B cell (primary cell): ENCODE results near the gene B3GNT9. TPM values are rescaled to one million over a fixed set of nuclear protein-coding genes. Genes with fewer than 3 reads are reported as not detected.

Experiments used
- ATAC-seq: fragments of 200-7000 bp; cut with Tn5 transposase; one replicate; pipeline ENCODE4 v1.10.0; 2021; ENCODE audit warnings: low read depth, mild to moderate bottlenecking, moderate number of reproducible peaks, moderate library complexity
- CTCF ChIA-PET: fragments of 350-600 bp; sonication (Branson Sonifier 250); formaldehyde crosslinking; loops from one replicate; lab custom pipeline; 2021; ENCODE audit warnings: antibody characterized with exemption, inconsistent platforms; lab: Charles Lee
- POLR2A ChIA-PET: fragments of 350-600 bp; sonication (Branson Sonifier 250); formaldehyde crosslinking; loops from one replicate; lab custom pipeline; 2021; ENCODE audit warnings: antibody characterized with exemption; lab: Charles Lee
- DNase-seq: peaks from one replicate; pipeline ENCODE4 v3.0.0; 2013
- H2AFZ ChIP-seq: 2 replicates; pipeline ENCODE4 v1.6.1; 2012; ENCODE audit warnings: mild to moderate bottlenecking, low read depth, low read length; ENCODE audit not compliant: insufficient read depth, poor library complexity, severe bottlenecking
- H3K27ac ChIP-seq, 2 donors: 1 replicate in 1 of 2; 2 replicates in 1 of 2; pipeline ENCODE4 v1.5.1; 2012 to 2013; ENCODE audit warnings: low read length in 2 of 2, mild to moderate bottlenecking in 2 of 2, moderate library complexity in 1 of 2
- H3K27me3 ChIP-seq, 4 experiments: fragments of 200-600 bp in 1 of 4; sonication (generic) in 1 of 4; replicated peaks in 1 of 4; 1 replicate in 2 of 4; 2 replicates in 2 of 4; pipeline versions ENCODE4 v1.6.1 to v1.7.0; 2013 to 2016; ENCODE audit warnings: low read length in 3 of 4, mild to moderate bottlenecking in 2 of 4, mixed read lengths in 1 of 4, moderate library complexity in 1 of 4; ENCODE audit not compliant: insufficient read depth in 4 of 4, control insufficient read depth in 3 of 4; ENCODE audit errors: control extremely low read depth in 1 of 4
- H3K36me3 ChIP-seq, 2 experiments: replicated peaks in 1 of 2; 1 replicate in 1 of 2; 2 replicates in 1 of 2; pipeline versions ENCODE4 v1.6.1 to v1.7.1; 2013; ENCODE audit warnings: low read length in 1 of 2; ENCODE audit not compliant: insufficient read depth in 2 of 2, control insufficient read depth in 1 of 2; ENCODE audit errors: control extremely low read depth in 1 of 2, extremely low read depth in 1 of 2
- H3K4me1 ChIP-seq, 2 donors: fragments of 200-600 bp in 1 of 2; sonication (generic) in 1 of 2; 1 replicate in 1 of 2; 2 replicates in 1 of 2; pipeline versions ENCODE4 v1.5.1 to v1.6.1; 2013 to 2017; ENCODE audit warnings: low read length in 2 of 2; ENCODE audit not compliant: control insufficient read depth in 2 of 2, insufficient read depth in 2 of 2
- H3K4me2 ChIP-seq: replicated peaks from 2 replicates; pipeline ENCODE3; 2012; ENCODE audit warnings: mild to moderate bottlenecking, low read depth, low read length; ENCODE audit not compliant: poor library complexity, severe bottlenecking
- H3K4me3 ChIP-seq, 5 experiments: fragments of 200-600 bp in 1 of 5; sonication (generic) in 1 of 5; 1 replicate in 3 of 5; 2 replicates in 2 of 5; pipeline versions ENCODE4 v1.5.1 to v1.7.0; 2011 to 2016; ENCODE audit warnings: low read length in 4 of 5, mild to moderate bottlenecking in 4 of 5, low read depth in 2 of 5, control low read depth in 1 of 5, moderate library complexity in 1 of 5; ENCODE audit not compliant: insufficient read depth in 1 of 5; ENCODE audit errors: control extremely low read depth in 1 of 5, extremely low read depth in 1 of 5
- H3K79me2 ChIP-seq: fragments of 200-600 bp; sonication (generic); one replicate; pipeline ENCODE4 v1.6.0; 2016; ENCODE audit warnings: low read length; ENCODE audit not compliant: control insufficient read depth, insufficient read depth
- H3K9ac ChIP-seq: fragments of 200-600 bp; sonication (generic); 2 replicates; pipeline ENCODE4 v1.6.1; 2017; ENCODE audit warnings: mild to moderate bottlenecking, low read length, moderate library complexity
- H3K9me3 ChIP-seq, 3 donors: one replicate each; pipeline versions ENCODE4 v1.6.1 to v1.7.1; 2013; ENCODE audit warnings: low read length in 2 of 3; ENCODE audit not compliant: control insufficient read depth in 2 of 3, insufficient read depth in 1 of 3; ENCODE audit errors: control extremely low read depth in 1 of 3
- H4K20me1 ChIP-seq: 2 replicates; pipeline ENCODE4 v1.6.0; 2012; ENCODE audit warnings: mild to moderate bottlenecking, low read length; ENCODE audit not compliant: insufficient read depth, control insufficient read depth, poor library complexity, severe bottlenecking
- H3K27ac Mint-ChIP-seq: one replicate; pipeline ENCODE4 v1.8.0; 2021; ENCODE audit warnings: mixed read lengths
- H3K27me3 Mint-ChIP-seq: one replicate; pipeline ENCODE4 v1.8.0; 2021; ENCODE audit warnings: mixed read lengths
- H3K4me1 Mint-ChIP-seq: one replicate; pipeline ENCODE4 v1.8.0; 2021; ENCODE audit warnings: mixed read lengths
- H3K4me3 Mint-ChIP-seq: one replicate; pipeline ENCODE4 v1.8.0; 2021; ENCODE audit warnings: mixed read lengths
- H3K9me3 Mint-ChIP-seq: one replicate; pipeline ENCODE4 v1.8.0; 2022; ENCODE audit warnings: mixed read lengths; ENCODE audit not compliant: insufficient read depth
- CTCF ChIP-seq: fragments of 200-600 bp; IDR thresholded peaks from one replicate; pipeline ENCODE4 v1.8.0; 2022; ENCODE audit warnings: antibody characterized with exemption, mild to moderate bottlenecking
- EZH2 ChIP-seq: IDR thresholded peaks from 2 replicates; pipeline ENCODE4 v1.6.1; 2012; ENCODE audit warnings: borderline replicate concordance, low read depth, mild to moderate bottlenecking, moderate library complexity, low read length; ENCODE audit not compliant: insufficient read depth, poor library complexity, severe bottlenecking
- WGBS: methylation state at CpG from one replicate; pipeline ENCODE4 v1.1.5; 2013; ENCODE audit warnings: missing lambda C conversion rate; ENCODE audit not compliant: insufficient coverage; 5-methylcytosine and 5-hydroxymethylcytosine counted together
- intact Hi-C: fragments of 100-400 bp; cut with micrococcal nuclease; formaldehyde crosslinking; loops from one replicate; pipeline ENCODE4 v1.10.0; 2022
- polyA plus RNA-seq: library from polyadenylated mRNA; depleted of rRNA; stranded (reverse); fragments of >200 nt; gene quantifications from 2 replicates; pipeline ENCODE4 v1.2.3, GENCODE V29; 2012
- total RNA-seq, 2 donors: library from RNA; stranded (reverse); fragments of 120-200 nt in 1 of 2; gene quantifications; 1 replicate in 1 of 2; 2 replicates in 1 of 2; pipeline versions ENCODE4 v1.2.3 to v1.2.4, GENCODE V29; 2013 to 2022

Gene B3GNT9
- total and polyA plus RNA-seq, 2 donors (not counting 1 experiment from before 2014, with no cell fraction given), result 1.6 to 2.5 TPM

DNA sequence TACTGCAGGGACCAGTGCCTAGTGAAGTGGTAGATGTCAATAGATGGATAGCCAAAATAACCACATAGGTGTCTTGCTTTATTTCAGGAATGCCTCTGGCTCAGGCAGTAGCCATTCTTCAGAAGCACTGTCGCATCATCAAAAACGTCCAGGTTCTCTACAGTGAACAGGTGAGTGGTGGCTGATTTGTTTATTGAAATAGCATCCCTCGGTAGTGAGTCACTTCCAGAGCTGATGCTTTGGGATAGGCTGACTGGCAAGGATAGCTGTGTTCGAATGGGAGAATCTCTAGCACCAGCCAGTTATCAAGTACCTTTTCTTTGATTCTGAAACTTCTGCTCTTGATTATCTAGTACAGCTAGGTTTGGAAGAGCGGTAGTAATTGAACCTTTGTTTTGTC lies 30.8 kb downstream of the B3GNT9 start:
- Histone ChIP-seq H4K20me1 (peaks cover 6% of the 10 kb centered on the region), H3K27ac (no peak overlapping the region), H3K4me1 (no peaks in the 10 kb centered on the region), H3K79me2 (peaks cover 36% of the 10 kb centered on the region), H3K4me3 (no peak overlapping the region), H3K27me3 (no peaks in the 10 kb centered on the region), H3K9me3 (no peaks in the 10 kb centered on the region), H3K4me2 (no peak overlapping the region), H3K9ac (no peak overlapping the region), H3K36me3 (peaks cover 2 to 27% of the 10 kb centered on the region in 2 experiments), H2AFZ (no peak overlapping the region)
- H3K27ac Mint-ChIP-seq, result no peak overlapping the region
- intact Hi-C loops, result no loop called here
- no peak for DNase-seq
- TF ChIP-seq EZH2, result no peak
- TF ChIP-seq CTCF, result no peak
- peaks cover 2% of the 10 kb centered on the region for H3K4me1 Mint-ChIP-seq
- H3K4me3 Mint-ChIP-seq, result no peak overlapping the region
- H3K27me3 Mint-ChIP-seq, result no peaks in the 10 kb centered on the region
- ATAC-seq, result no peak
- CTCF ChIA-PET, result no interaction called here
- POLR2A ChIA-PET, result no interaction called here
- no peaks in the 10 kb centered on the region for H3K9me3 Mint-ChIP-seq
- 97% methylated on average over 4 of the region's 5 CpGs for WGBS

- POLR2A ChIA-PET, result interaction anchor here (0.7 kb wide), 1 partner anchor 825 kb away, joined by 3 read pairs; no protein-coding TSS in a partner anchor
- ATAC-seq, result no peak
These were observed 33.1 kb downstream of the B3GNT9 start for GRCh38 chr16:67117716-67118115.

More at GRCh38 chr16:67117716-67118115, 33.1 kb downstream of the B3GNT9 start:
- CTCF ChIA-PET, result interaction anchor here (0.6 kb wide), 1 partner anchor 18 kb away, joined by 3 read pairs; no protein-coding TSS in a partner anchor
- Histone ChIP-seq H3K36me3 (peaks cover 4 to 21% of the 10 kb centered on the region in 2 experiments), H3K4me2 (no peak overlapping the region), H3K79me2 (peaks cover 55% of the 10 kb centered on the region), H4K20me1 (peaks cover 13% of the 10 kb centered on the region), H3K9me3 (no peaks in the 10 kb centered on the region), H3K4me1 (no peaks in the 10 kb centered on the region), H3K4me3 (no peak overlapping the region), H2AFZ (no peak overlapping the region), H3K27me3 (no peaks in the 10 kb centered on the region), H3K27ac (no peak overlapping the region), H3K9ac (no peak overlapping the region)
- H3K27ac Mint-ChIP-seq, result no peak overlapping the region
- H3K27me3 Mint-ChIP-seq, result no peaks in the 10 kb centered on the region
- no peak overlapping the region for H3K4me3 Mint-ChIP-seq
- no peak for DNase-seq
- TF ChIP-seq EZH2, result no peak
- no peak for TF ChIP-seq CTCF
- peaks cover 5% of the 10 kb centered on the region for H3K4me1 Mint-ChIP-seq
- WGBS, result 93% methylated on average over 3 of the region's 9 CpGs
- intact Hi-C loops, result no loop called here
- H3K9me3 Mint-ChIP-seq, result no peaks in the 10 kb centered on the region
